ENCODE data around the gene GPR162.

- TF ChIP-seq CTCF (IDR thresholded peaks at IDR 0.05; ENCODE audit: low read depth, low read length, poor library complexity, severe bottlenecking) (no peak), EZH2phosphoT487 (IDR thresholded peaks at IDR 0.05; ENCODE audit: borderline replicate concordance, low read length) (no peak)
Observed at GRCh38 chr12:6813363-6813762, 8.3 kb upstream of the GPR162 start.
